HepG2 (cell line): Measurements from ENCODE around the gene HECTD4. TPM values are rescaled to one million over a fixed set of nuclear protein-coding genes. Genes with fewer than 3 reads are reported as not detected.

Source experiments
- ARNT2 ChIP-seq: sonication (generic); formaldehyde crosslinking; IDR thresholded peaks from 2 replicates; pipeline ENCODE4 v1.8.0; 2022; ENCODE audit warnings: mild to moderate bottlenecking, low read depth, missing genetic modification reagents, moderate library complexity
- ATF2 ChIP-seq: sonication (generic); formaldehyde crosslinking; IDR thresholded peaks from 2 replicates; pipeline ENCODE4 v1.4.0; 2020; ENCODE audit warnings: missing genetic modification reagents
- FOXK1 ChIP-seq: sonication (generic); formaldehyde crosslinking; IDR thresholded peaks from 2 replicates; pipeline ENCODE4 v1.4.0; 2020; ENCODE audit warnings: low read depth, missing genetic modification reagents, borderline replicate concordance
- KDM4B ChIP-seq: sonication (generic); formaldehyde crosslinking; IDR thresholded peaks from 2 replicates; pipeline ENCODE4 v1.4.0; 2020; ENCODE audit warnings: missing genetic modification reagents
- MBD4 ChIP-seq: IDR thresholded peaks from 2 replicates; pipeline ENCODE4 v1.6.1; 2012; ENCODE audit warnings: low read length, inconsistent platforms, borderline replicate concordance
- NBN ChIP-seq: fragments of 450-650 bp; conservative IDR thresholded peaks from 2 replicates; pipeline ENCODE4 v1.6.1; 2017
- NCOA5 ChIP-seq: sonication (generic); formaldehyde crosslinking; IDR thresholded peaks from 2 replicates; pipeline ENCODE4 v1.4.0; 2020; ENCODE audit warnings: missing genetic modification reagents
- NR0B2 ChIP-seq: sonication (generic); formaldehyde crosslinking; IDR thresholded peaks from 2 replicates; pipeline ENCODE4 v1.4.0; 2020; ENCODE audit warnings: mild to moderate bottlenecking, missing genetic modification reagents
- SIX1 ChIP-seq: sonication (generic); formaldehyde crosslinking; IDR thresholded peaks from 2 replicates; pipeline ENCODE4 v1.4.0; 2020; ENCODE audit warnings: missing genetic modification reagents, borderline replicate concordance
- STAG1 ChIP-seq: sonication (generic); formaldehyde crosslinking; IDR thresholded peaks from 2 replicates; pipeline ENCODE4 v1.4.0; 2020; ENCODE audit warnings: missing genetic modification reagents
- TARDBP ChIP-seq: sonication (generic); formaldehyde crosslinking; IDR thresholded peaks from 2 replicates; pipeline ENCODE4 v1.8.0; 2022; ENCODE audit warnings: mild to moderate bottlenecking, missing genetic modification reagents
- U2AF2 ChIP-seq: fragments of 200-400 bp; formaldehyde crosslinking; IDR thresholded peaks from 2 replicates; pipeline ENCODE4 v1.6.1; 2017; ENCODE audit warnings: low read depth, mild to moderate bottlenecking, low read length
- ZKSCAN1 ChIP-seq: fragments of 150-350 bp; IDR thresholded peaks from 2 replicates; pipeline ENCODE4 v1.6.1; 2014; ENCODE audit warnings: low read length
- ZNF12 ChIP-seq: sonication (generic); formaldehyde crosslinking; IDR thresholded peaks from 2 replicates; pipeline ENCODE4 v1.5.0; 2020; ENCODE audit warnings: missing genetic modification reagents
- ZNF136 ChIP-seq: sonication (generic); formaldehyde crosslinking; IDR thresholded peaks from 2 replicates; pipeline ENCODE4 v1.8.1; 2022; ENCODE audit warnings: low read depth, mild to moderate bottlenecking, moderate library complexity, missing genetic modification reagents
- ZNF296 ChIP-seq: sonication (generic); formaldehyde crosslinking; conservative IDR thresholded peaks from 2 replicates; pipeline ENCODE4 v1.5.0; 2020; ENCODE audit warnings: mild to moderate bottlenecking, missing genetic modification reagents
- ZNF431 ChIP-seq: sonication (generic); formaldehyde crosslinking; IDR thresholded peaks from 2 replicates; pipeline ENCODE4 v1.9.0; 2022; ENCODE audit warnings: missing genetic modification reagents, low read depth, mild to moderate bottlenecking, borderline replicate concordance
- ZNF556 ChIP-seq: sonication (generic); formaldehyde crosslinking; IDR thresholded peaks from 2 replicates; pipeline ENCODE4 v1.4.0; 2020; ENCODE audit warnings: mild to moderate bottlenecking, missing genetic modification reagents, borderline replicate concordance
- ZNF605 ChIP-seq: sonication (generic); formaldehyde crosslinking; IDR thresholded peaks from 2 replicates; pipeline ENCODE4 v1.8.0; 2022; ENCODE audit warnings: mild to moderate bottlenecking, missing genetic modification reagents
- ZNF737 ChIP-seq: sonication (generic); formaldehyde crosslinking; IDR thresholded peaks from 2 replicates; pipeline ENCODE4 v1.5.0; 2020; ENCODE audit warnings: missing genetic modification reagents, mild to moderate bottlenecking, borderline replicate concordance
- ZNF781 ChIP-seq: sonication (generic); formaldehyde crosslinking; IDR thresholded peaks from 2 replicates; pipeline ENCODE4 v1.5.1; 2020; ENCODE audit warnings: borderline replicate concordance, mild to moderate bottlenecking, missing genetic modification reagents; ENCODE audit errors: not compliant biosample characterization
- ZSCAN25 ChIP-seq: sonication (generic); formaldehyde crosslinking; IDR thresholded peaks from 2 replicates; pipeline ENCODE4 v1.8.0; 2022; ENCODE audit warnings: mild to moderate bottlenecking, missing genetic modification reagents
- polyA plus RNA-seq, 8 experiments: library from polyadenylated mRNA; depleted of rRNA in 3 of 8; stranded (reverse) in 7 of 8; unstranded in 1 of 8; fragments of >200 nt; fragmentation: Illumina TruSeq in 4 of 8; extraction: Trizol in 4 of 8; gene quantifications; 2 replicates each; pipeline versions ENCODE4 v1.2.1 to v1.2.3, GENCODE V29; 2011 to 2016; ENCODE audit warnings: low read depth in 4 of 8, missing spikeins in 1 of 8, mixed read lengths in 1 of 8; ENCODE audit not compliant: insufficient read depth in 1 of 8
- total RNA-seq, 5 experiments: library from RNA; depleted of rRNA; stranded (reverse); fragments of >200 nt; fragmentation: Illumina TruSeq; extraction: Trizol; gene quantifications; 2 replicates each; pipeline ENCODE4 v1.2.3, GENCODE V29; 2016; ENCODE audit warnings: low read depth in 1 of 5
- TF ChIP-seq, protein P1 (sequence below): sonication (generic); formaldehyde crosslinking; conservative IDR thresholded peaks from 2 replicates; pipeline ENCODE4 v1.4.0; 2020; ENCODE audit warnings: mild to moderate bottlenecking, missing genetic modification reagents, moderate library complexity

Gene HECTD4
- total and polyA plus RNA-seq, 2 of the 13 experiments (the other 11 are each of a cell fraction or from before 2014, with no cell fraction given), result 9.0 to 11.4 TPM

- TF ChIP-seq, protein P1, sequence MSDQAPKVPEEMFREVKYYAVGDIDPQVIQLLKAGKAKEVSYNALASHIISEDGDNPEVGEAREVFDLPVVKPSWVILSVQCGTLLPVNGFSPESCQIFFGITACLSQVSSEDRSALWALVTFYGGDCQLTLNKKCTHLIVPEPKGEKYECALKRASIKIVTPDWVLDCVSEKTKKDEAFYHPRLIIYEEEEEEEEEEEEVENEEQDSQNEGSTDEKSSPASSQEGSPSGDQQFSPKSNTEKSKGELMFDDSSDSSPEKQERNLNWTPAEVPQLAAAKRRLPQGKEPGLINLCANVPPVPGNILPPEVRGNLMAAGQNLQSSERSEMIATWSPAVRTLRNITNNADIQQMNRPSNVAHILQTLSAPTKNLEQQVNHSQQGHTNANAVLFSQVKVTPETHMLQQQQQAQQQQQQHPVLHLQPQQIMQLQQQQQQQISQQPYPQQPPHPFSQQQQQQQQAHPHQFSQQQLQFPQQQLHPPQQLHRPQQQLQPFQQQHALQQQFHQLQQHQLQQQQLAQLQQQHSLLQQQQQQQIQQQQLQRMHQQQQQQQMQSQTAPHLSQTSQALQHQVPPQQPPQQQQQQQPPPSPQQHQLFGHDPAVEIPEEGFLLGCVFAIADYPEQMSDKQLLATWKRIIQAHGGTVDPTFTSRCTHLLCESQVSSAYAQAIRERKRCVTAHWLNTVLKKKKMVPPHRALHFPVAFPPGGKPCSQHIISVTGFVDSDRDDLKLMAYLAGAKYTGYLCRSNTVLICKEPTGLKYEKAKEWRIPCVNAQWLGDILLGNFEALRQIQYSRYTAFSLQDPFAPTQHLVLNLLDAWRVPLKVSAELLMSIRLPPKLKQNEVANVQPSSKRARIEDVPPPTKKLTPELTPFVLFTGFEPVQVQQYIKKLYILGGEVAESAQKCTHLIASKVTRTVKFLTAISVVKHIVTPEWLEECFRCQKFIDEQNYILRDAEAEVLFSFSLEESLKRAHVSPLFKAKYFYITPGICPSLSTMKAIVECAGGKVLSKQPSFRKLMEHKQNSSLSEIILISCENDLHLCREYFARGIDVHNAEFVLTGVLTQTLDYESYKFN, result peak; percentile 51; the same call in 1 of the 2 replicates
- TF ChIP-seq MBD4 (no peak), ZNF12 (CRISPR knock-in tag) (peak; percentile 45; the same call in 1 of the 2 replicates), ZNF431 (CRISPR knock-in tag) (no peak), SIX1 (CRISPR knock-in tag) (no peak), ZNF136 (peak; percentile 48; the same call in 1 of the 2 replicates), ZKSCAN1 (peak; percentile 40; the same call in 1 of the 2 replicates), ZNF737 (CRISPR knock-in tag) (no peak), ZNF556 (CRISPR knock-in tag) (peak; percentile 86; the same call in 1 of the 2 replicates), KDM4B (no peak; the same call in 1 of the 2 replicates), STAG1 (0 out of 2 replicates have a peak, but pooled peaks have one; percentile 6), NBN (no peak), NCOA5 (CRISPR knock-in tag) (no peak), ZSCAN25 (CRISPR knock-in tag) (no peak), ZNF605 (CRISPR knock-in tag) (no peak), ARNT2 (peak; percentile 57; the same call in 1 of the 2 replicates), TARDBP (CRISPR knock-in tag) (peak; percentile 70; the same call in 1 of the 2 replicates), NR0B2 (no peak; the same call in 1 of the 2 replicates), U2AF2 (0 out of 2 replicates have a peak, but pooled peaks have one; percentile 35), FOXK1 (peak; percentile 85; the same call in 1 of the 2 replicates), ATF2 (peak; percentile 85), ZNF781 (CRISPR knock-in tag) (peak; percentile 46), ZNF296 (CRISPR knock-in tag) (no peak)
Observed at GRCh38 chr12:112418608-112419296, 36.5 kb upstream of the HECTD4 start, which contains the start of gene PTPN11 (continued).
